Kidney (tissue), 14 donors: ENCODE data around the gene SCYL3. TPM values are rescaled to one million over a fixed set of nuclear protein-coding genes. Genes with fewer than 3 reads are reported as not detected.

Experiments
- DNase-seq, 5 donors: peaks; one replicate each; pipeline ENCODE4 v3.0.0-alpha.2; 2013 to 2020
- FAIRE-seq: peaks from 2 replicates; lab custom pipeline; 2012; peaks lifted over from hg19 to GRCh38; lab: Jason Lieb, UNC
- H3K27ac ChIP-seq, 2 donors: one replicate each; pipeline ENCODE4 v1.7.0; 2013; ENCODE audit warnings: low read depth in 2 of 2, low read length in 2 of 2, inconsistent platforms in 1 of 2
- H3K27me3 ChIP-seq: one replicate; pipeline ENCODE4 v1.7.1; 2013; ENCODE audit warnings: low read length, inconsistent platforms; ENCODE audit not compliant: control insufficient read depth, insufficient read depth
- H3K36me3 ChIP-seq, 3 donors: one replicate each; pipeline versions ENCODE4 v1.7.0 to v1.7.1; 2013; ENCODE audit warnings: low read length in 3 of 3, control low read depth in 1 of 3, inconsistent platforms in 1 of 3; ENCODE audit not compliant: insufficient read depth in 3 of 3, control insufficient read depth in 2 of 3
- H3K4me1 ChIP-seq, 3 donors: one replicate each; pipeline versions ENCODE4 v1.7.0 to v1.7.1; 2013; ENCODE audit warnings: low read length in 3 of 3, inconsistent platforms in 1 of 3, low read depth in 1 of 3; ENCODE audit not compliant: control insufficient read depth in 2 of 3, insufficient read depth in 2 of 3
- H3K4me3 ChIP-seq, 3 donors: one replicate each; pipeline versions ENCODE4 v1.7.0 to v1.8.1; 2013; ENCODE audit warnings: low read length in 3 of 3, control low read depth in 1 of 3, inconsistent platforms in 1 of 3
- H3K9ac ChIP-seq, 3 donors: one replicate each; pipeline versions ENCODE4 v1.7.0 to v1.7.1; 2013; ENCODE audit warnings: low read length in 3 of 3, control low read depth in 1 of 3, inconsistent platforms in 1 of 3
- H3K9me3 ChIP-seq, 3 donors: one replicate each; pipeline versions ENCODE4 v1.7.0 to v1.7.1; 2013; ENCODE audit warnings: low read length in 3 of 3, control low read depth in 1 of 3, inconsistent platforms in 1 of 3; ENCODE audit not compliant: control insufficient read depth in 2 of 3, insufficient read depth in 1 of 3
- intact Hi-C: fragments of 100-400 bp; cut with DNase I; formaldehyde crosslinking; loops from one replicate; pipeline ENCODE4 v1.11.1; 2022
- polyA plus RNA-seq: library from polyadenylated mRNA; stranded (reverse); fragments of 350-450 nt; fragmentation: Illumina TruSeq; extraction: RNeasy Lipid Tissue Mini Kit (QIAGEN cat#74804); gene quantifications from one replicate; pipeline ENCODE4 v1.2.3, GENCODE V29; 2014; ENCODE audit warnings: low read depth, low replicate concordance; ENCODE audit not compliant: insufficient read depth
- total RNA-seq: library from RNA; stranded (reverse); fragmentation: NEBNext Ultra II Directional; extraction: Animal tissue kit (Norgen Biotek cat#: 25700); gene quantifications from one replicate; pipeline ENCODE4 v1.2.1, GENCODE V29; 2021
- TF ChIP-seq, protein P1 (sequence below): IDR thresholded peaks from 3 replicates; pipeline ENCODE4 v1.5.1; 2012; ENCODE audit warnings: mild to moderate bottlenecking, moderate library complexity, borderline replicate concordance; ENCODE audit not compliant: insufficient read depth; ENCODE audit errors: extremely low read depth
- donor health status: control.
- donor health status: control.
- donor health status: control.
- donor health status: control.
- donor health status: control.
- donor health status: DM: yes; HTN: yes; CAD: no.
- donor health status: Normal renal cell carcinoma (clear cell type).

The SCYL3 gene
- total and polyA plus RNA-seq, 2 donors from 2014 or later = 5.6 to 14.8 TPM

DNA sequence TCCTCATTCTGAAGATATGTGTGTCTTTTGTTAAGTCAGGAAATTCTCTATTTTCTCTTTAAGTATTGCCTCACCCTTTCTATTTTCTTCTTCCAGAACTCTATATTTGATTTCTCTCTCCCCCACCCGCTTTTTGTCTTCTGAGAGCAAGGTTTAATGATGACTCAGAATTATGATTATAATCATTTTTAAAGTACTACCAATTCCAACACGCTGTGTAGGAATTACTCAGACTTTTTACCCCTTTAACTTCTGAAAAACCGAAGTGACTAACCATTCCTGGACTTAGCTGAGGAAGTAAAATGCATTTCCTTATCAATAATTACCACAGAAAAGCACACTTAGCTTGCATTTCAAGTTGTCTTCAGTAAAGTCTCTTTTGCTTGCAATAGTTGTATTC, 20.8 kb upstream of the SCYL3 start:
- Histone ChIP-seq H3K4me3 (no peak overlapping the region), H3K4me1 (no peaks in the 10 kb centered on the region), H3K27me3 (no peaks in the 10 kb centered on the region), H3K9ac (no peak overlapping the region), H3K9me3 (no peaks in the 10 kb centered on the region), H3K27ac (no peak overlapping the region), H3K36me3 (peaks cover 0 to 2% (median 0%) of the 10 kb centered on the region in 3 donors)
- TF ChIP-seq, protein P1, sequence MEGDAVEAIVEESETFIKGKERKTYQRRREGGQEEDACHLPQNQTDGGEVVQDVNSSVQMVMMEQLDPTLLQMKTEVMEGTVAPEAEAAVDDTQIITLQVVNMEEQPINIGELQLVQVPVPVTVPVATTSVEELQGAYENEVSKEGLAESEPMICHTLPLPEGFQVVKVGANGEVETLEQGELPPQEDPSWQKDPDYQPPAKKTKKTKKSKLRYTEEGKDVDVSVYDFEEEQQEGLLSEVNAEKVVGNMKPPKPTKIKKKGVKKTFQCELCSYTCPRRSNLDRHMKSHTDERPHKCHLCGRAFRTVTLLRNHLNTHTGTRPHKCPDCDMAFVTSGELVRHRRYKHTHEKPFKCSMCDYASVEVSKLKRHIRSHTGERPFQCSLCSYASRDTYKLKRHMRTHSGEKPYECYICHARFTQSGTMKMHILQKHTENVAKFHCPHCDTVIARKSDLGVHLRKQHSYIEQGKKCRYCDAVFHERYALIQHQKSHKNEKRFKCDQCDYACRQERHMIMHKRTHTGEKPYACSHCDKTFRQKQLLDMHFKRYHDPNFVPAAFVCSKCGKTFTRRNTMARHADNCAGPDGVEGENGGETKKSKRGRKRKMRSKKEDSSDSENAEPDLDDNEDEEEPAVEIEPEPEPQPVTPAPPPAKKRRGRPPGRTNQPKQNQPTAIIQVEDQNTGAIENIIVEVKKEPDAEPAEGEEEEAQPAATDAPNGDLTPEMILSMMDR = no peak
- FAIRE-seq (no peak), DNase-seq (no peak)
- intact Hi-C loops = no loop called here

DNA sequence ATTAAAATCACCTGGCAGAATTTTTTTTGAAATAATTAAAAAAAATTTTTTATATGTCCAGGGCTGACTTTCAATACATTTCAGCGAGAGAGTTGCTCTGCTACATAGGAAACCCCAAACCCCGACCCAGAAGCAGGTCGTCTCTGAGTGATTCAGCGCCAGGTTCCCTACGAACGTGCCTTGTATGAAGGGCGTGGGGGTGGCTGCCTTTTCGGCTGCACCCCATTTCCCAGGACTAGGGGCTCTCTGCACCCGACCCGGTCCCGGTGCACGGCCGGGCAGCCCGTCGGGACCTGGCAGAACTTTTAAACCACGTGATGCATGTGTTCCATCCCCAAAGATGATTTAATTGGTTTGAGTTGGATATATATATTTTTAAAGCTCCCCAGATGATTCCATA, 15.8 kb upstream of the SCYL3 start:
- DNase-seq (no peak), FAIRE-seq (no peak)
- H3K9me3 ChIP-seq = no peaks in the 10 kb centered on the region
- no peaks in the 10 kb centered on the region for H3K27me3 ChIP-seq
- H3K4me1 ChIP-seq = no peaks in the 10 kb centered on the region
- no peak overlapping the region for H3K9ac ChIP-seq
- H3K27ac ChIP-seq = no peak overlapping the region
- intact Hi-C loops = no loop called here
- H3K4me3 ChIP-seq = no peak overlapping the region
- H3K36me3 ChIP-seq = no peaks in the 10 kb centered on the region
- TF ChIP-seq, protein P1 = no peak

DNA sequence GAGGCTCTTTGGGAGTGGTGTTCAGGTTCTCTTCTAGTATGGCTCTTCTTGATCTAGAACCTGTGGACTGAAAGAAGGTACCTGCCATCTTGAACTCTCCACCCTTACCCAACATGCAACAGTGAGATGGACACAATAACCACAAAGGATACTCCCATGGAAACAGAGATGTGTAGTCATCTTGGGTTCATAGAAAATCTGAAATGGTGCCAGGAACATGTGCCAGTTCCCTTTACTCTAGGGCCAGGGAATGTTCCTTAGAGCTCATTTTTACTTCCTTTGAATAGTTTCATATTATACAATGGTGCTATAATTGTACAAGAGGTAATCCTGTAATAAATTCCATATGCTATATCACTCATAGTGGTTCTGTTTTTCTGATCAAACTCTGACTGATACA, 13.2 kb upstream of the SCYL3 start:
- Histone ChIP-seq H3K27ac (no peak overlapping the region), H3K4me1 (no peaks in the 10 kb centered on the region), H3K9ac (no peak overlapping the region), H3K4me3 (no peak overlapping the region), H3K36me3 (no peaks in the 10 kb centered on the region), H3K27me3 (no peaks in the 10 kb centered on the region), H3K9me3 (no peaks in the 10 kb centered on the region)
- intact Hi-C loops = no loop called here
- FAIRE-seq (no peak), DNase-seq (no peak)
- TF ChIP-seq, protein P1 = no peak

DNA sequence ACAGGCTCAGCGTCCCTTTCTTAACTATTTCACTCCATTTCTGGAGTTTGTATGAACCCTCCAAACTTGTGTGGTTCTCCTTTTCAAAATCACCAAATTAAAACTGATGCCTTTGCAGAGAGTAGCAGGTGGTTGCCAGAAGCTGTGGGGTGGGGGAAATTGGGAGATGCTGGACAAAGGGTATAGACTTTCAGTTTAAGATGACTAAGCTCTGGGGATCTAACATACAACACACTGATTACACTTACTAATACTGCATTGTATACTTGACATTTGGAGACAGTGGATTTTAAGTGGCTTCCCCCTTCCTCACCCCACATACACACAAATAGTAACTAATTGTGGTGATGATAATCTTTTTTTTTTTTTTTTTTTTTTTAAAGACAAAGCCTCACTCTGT, 11.1 kb upstream of the SCYL3 start:
- no peak overlapping the region for H3K4me3 ChIP-seq
- H3K27me3 ChIP-seq = no peaks in the 10 kb centered on the region
- TF ChIP-seq, protein P1 = no peak
- H3K27ac ChIP-seq = no peak overlapping the region
- H3K9ac ChIP-seq = no peak overlapping the region
- H3K4me1 ChIP-seq = no peaks in the 10 kb centered on the region
- no peak for DNase-seq
- intact Hi-C loops = no loop called here
- H3K9me3 ChIP-seq = no peaks in the 10 kb centered on the region
- H3K36me3 ChIP-seq = no peaks in the 10 kb centered on the region
- no peak for FAIRE-seq
